Measurements from ENCODE around the gene BANF1.

The BANF1 gene

GRCh38 chr11:65961267-65962140 is 40.8 kb upstream of the BANF1 start, which contains the start of gene SART1 (continued):
- TF ChIP-seq ZNF449 (tag by site-specific recombination; IDR thresholded peaks at IDR 0.05) (peak; percentile 83), KLF9 (tag by site-specific recombination; IDR thresholded peaks at IDR 0.05; ENCODE audit: low read depth) (no peak), PRDM1 (tag by site-specific recombination; IDR thresholded peaks at IDR 0.05) (no peak), ZNF768 (tag by site-specific recombination; IDR thresholded peaks at IDR 0.05) (no peak), KLF17 (tag by site-specific recombination; IDR thresholded peaks at IDR 0.05) (no peak), MYNN (tag by site-specific recombination; IDR thresholded peaks at IDR 0.05; ENCODE audit: borderline replicate concordance) (no peak), PRDM4 (tag by site-specific recombination; IDR thresholded peaks at IDR 0.05) (no peak), ZNF324 (tag by site-specific recombination; IDR thresholded peaks at IDR 0.05) (no peak), ZNF18 (tag by site-specific recombination; IDR thresholded peaks at IDR 0.05) (no peak), GLI4 (tag by site-specific recombination; IDR thresholded peaks at IDR 0.05) (no peak), ZNF211 (tag by site-specific recombination; IDR thresholded peaks at IDR 0.05; ENCODE audit: low read depth) (no peak), ZNF202 (tag by site-specific recombination; IDR thresholded peaks at IDR 0.05; ENCODE audit: borderline replicate concordance) (no peak), KLF7 (tag by site-specific recombination; IDR thresholded peaks at IDR 0.05; ENCODE audit: borderline replicate concordance) (no peak), ZBTB17 (tag by site-specific recombination; IDR thresholded peaks at IDR 0.05) (peak; percentile 97), ZNF140 (tag by site-specific recombination; IDR thresholded peaks at IDR 0.05) (no peak), ZNF214 (tag by site-specific recombination; IDR thresholded peaks at IDR 0.05; ENCODE audit: borderline replicate concordance) (no peak), ZNF514 (tag by site-specific recombination; IDR thresholded peaks at IDR 0.05) (no peak), ZNF580 (tag by site-specific recombination; IDR thresholded peaks at IDR 0.05) (no peak), ZNF624 (tag by site-specific recombination; IDR thresholded peaks at IDR 0.05) (no peak), ATF2 (tag by site-specific recombination; IDR thresholded peaks at IDR 0.05; ENCODE audit: low read depth) (no peak), ZNF626 (tag by site-specific recombination; IDR thresholded peaks at IDR 0.05) (no peak), ZNF311 (tag by site-specific recombination; IDR thresholded peaks at IDR 0.05; ENCODE audit: borderline replicate concordance) (no peak), TCF7L2 (IDR thresholded peaks at IDR 0.05; ENCODE audit: borderline replicate concordance, low read depth, low read length) (no peak), ZNF274 (IDR thresholded peaks at IDR 0.05; ENCODE audit: low read length) (no peak), ZNF274 (tag by site-specific recombination; IDR thresholded peaks at IDR 0.05; ENCODE audit: borderline replicate concordance) (no peak), ZSCAN23 (tag by site-specific recombination; IDR thresholded peaks at IDR 0.05) (no peak), ZNF174 (tag by site-specific recombination; IDR thresholded peaks at IDR 0.05) (no peak), BCL6B (tag by site-specific recombination; IDR thresholded peaks at IDR 0.05) (no peak), ZBTB6 (tag by site-specific recombination; IDR thresholded peaks at IDR 0.05) (no peak)

All from HEK293 (cell line).